AG09319 (cell line): Measurements from ENCODE around the gene MYCN.

Experiments
- DNase-seq: peaks from one replicate; pipeline ENCODE4 v3.0.0-alpha.2; 2010; ENCODE audit warnings: low read depth; ENCODE audit errors: extremely low read depth
- TF ChIP-seq, protein P1 (sequence below): IDR thresholded peaks from 2 replicates; pipeline ENCODE4 v1.5.1; 2011; ENCODE audit warnings: low read depth, mild to moderate bottlenecking, inconsistent platforms, low read length, moderate library complexity

Gene MYCN

DNA sequence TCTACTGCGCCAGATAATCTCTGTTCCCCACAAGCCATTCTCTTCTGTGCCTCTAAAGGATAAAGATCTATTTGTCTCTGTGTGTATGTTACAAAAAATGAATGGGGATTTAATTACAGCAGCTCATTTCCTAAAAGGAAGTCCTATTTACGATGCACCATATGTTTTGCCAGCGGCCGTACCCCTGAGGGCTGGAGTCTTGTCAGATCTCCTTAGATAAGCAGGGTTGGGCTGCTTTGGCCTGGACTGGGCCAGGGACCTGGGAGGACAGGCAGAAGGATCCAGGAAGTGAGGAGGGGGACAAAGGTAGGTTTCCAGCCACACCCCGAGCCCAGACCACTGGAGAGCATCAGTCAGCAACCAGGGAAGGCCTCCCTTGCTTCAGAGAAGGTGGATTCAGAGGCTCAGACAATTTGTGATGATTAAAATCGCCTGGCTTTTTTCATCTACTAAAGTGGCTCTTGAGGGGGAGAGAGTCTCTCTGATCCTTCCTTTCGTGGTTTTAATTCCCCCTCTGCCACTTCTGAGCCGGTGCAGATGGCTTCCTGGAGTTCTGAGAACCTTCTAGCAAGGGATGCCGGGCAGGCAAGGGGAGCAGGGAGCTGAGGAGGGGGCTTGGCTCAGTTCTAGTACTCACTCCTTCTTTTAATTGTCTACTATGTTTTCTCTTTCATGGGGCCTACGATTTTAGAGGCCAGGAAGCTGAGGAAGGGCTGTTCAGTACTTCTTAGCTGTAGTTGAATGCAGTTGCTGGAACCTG is 42.1 kb downstream of the MYCN start:
- no peak for DNase-seq
- TF ChIP-seq, protein P1, sequence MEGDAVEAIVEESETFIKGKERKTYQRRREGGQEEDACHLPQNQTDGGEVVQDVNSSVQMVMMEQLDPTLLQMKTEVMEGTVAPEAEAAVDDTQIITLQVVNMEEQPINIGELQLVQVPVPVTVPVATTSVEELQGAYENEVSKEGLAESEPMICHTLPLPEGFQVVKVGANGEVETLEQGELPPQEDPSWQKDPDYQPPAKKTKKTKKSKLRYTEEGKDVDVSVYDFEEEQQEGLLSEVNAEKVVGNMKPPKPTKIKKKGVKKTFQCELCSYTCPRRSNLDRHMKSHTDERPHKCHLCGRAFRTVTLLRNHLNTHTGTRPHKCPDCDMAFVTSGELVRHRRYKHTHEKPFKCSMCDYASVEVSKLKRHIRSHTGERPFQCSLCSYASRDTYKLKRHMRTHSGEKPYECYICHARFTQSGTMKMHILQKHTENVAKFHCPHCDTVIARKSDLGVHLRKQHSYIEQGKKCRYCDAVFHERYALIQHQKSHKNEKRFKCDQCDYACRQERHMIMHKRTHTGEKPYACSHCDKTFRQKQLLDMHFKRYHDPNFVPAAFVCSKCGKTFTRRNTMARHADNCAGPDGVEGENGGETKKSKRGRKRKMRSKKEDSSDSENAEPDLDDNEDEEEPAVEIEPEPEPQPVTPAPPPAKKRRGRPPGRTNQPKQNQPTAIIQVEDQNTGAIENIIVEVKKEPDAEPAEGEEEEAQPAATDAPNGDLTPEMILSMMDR = no peak

DNA sequence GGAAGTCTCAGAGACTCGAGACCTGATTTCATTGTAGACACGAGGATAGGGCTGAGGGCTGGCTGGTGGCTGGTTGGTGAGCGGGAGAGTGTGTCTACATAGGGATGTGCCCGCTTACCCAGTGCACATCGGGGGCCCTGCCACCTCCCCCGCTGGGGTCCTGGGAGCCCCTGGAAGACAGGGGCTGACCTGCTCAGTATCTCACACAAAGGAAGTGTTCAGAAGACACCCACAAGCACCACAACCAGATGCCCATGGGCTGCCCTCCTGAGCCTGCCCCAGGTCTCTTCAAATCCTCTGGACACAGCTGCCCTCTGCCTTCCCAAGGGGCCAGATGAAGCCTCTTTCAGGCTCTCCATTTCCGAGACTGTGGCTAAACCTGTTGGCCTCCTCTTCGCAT is 43.1 kb downstream of the MYCN start:
- DNase-seq = no peak
- TF ChIP-seq, protein P1 = no peak

- TF ChIP-seq, protein P1 = no peak
- DNase-seq = no peak
Measured at GRCh38 chr2:15984368-15985255, 44.3 kb downstream of the MYCN start.

GRCh38 chr2:15985531-15985930 is 45.2 kb downstream of the MYCN start:
- no peak for DNase-seq
- TF ChIP-seq, protein P1 = no peak

DNA sequence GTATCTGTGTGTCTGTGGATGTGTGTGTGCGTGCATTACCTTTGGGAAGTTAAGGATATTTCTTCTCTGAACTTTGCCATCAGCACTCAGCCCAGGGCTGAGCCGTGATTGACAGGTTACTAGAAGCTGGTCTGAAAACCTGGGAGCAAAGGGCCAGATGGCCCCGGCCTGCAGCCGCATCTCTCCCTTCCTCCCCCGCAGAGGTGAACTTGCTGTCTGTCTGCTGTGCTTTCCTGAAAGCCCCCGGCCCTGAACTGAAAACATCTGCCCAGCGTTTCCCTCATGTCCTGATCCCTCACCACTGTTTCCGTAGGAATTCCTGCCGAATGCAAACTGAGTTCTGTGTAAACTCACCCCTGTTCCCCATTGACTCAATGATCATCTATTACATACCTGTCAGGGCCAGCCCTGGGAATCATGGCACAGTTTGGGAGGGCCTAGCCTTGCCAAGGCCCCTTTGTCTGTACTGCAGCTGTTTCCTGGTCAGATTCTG is 45.8 kb downstream of the MYCN start:
- TF ChIP-seq, protein P1 = no peak

DNA sequence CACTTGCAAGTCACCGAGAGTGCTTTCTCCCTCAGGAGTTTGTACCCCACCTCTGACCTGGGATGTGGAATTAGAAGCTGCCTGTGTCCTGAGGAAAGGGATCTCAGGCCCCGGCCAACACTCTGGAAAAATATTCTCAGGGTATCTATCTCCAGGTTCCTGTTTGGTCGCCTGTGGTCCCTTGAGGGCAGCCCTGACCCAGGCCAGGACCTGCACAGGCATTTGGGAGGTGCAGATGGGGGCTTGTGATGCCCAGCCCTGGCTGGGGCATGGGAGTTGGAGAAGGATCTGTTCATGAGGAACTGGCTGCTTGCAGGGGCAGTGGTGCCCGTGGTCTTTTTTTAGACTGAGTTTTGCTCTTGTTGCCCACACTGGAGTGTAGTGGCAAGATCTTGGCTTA is 46.3 kb downstream of the MYCN start:
- DNase-seq = no peak
- TF ChIP-seq, protein P1 = no peak

More for the DNA sequence above, 45.8 kb downstream of the MYCN start:
- DNase-seq = no peak

DNA sequence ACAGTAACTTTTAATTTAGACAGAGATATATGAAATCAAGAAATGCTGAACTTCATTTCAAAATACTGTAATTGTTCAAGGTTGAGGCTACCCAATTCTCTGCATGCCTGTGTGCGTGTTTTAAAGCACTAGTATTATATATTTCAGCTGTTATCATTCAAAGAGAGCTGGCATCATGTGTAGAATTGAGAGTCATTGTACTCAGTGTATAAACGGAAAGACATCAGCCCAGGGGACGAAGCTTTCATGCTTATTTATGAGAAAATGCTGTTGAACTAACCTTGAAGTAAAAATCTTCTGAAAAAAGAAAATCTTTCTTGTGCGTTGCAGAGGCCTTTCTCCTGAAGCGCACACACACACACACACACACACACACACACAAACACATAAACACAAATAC is 48.4 kb downstream of the MYCN start:
- TF ChIP-seq, protein P1 = no peak
- DNase-seq = no peak
